NB4 (cell line): ENCODE data around the gene TMEM200C.

Experiments used
- DNase-seq: peaks from one replicate; pipeline ENCODE4 v3.0.0; 2010; ENCODE audit warnings: low read depth
- H3K4me3 ChIP-seq: one replicate; pipeline ENCODE4 v1.5.1; 2011; ENCODE audit warnings: mild to moderate bottlenecking, low read depth, low read length, moderate library complexity
- CTCF ChIP-seq: IDR thresholded peaks from one replicate; pipeline ENCODE4 v1.5.1; 2012; ENCODE audit warnings: low read depth, low read length
- MAX ChIP-seq: IDR thresholded peaks from 2 replicates; pipeline ENCODE4 v1.6.1; 2011; ENCODE audit warnings: low read depth, low read length
- MYC ChIP-seq: IDR thresholded peaks from 2 replicates; pipeline ENCODE4 v1.6.1; 2011; ENCODE audit warnings: low read depth, low read length
- POLR2A ChIP-seq: IDR thresholded peaks from 2 replicates; pipeline ENCODE4 v1.6.1; 2011; ENCODE audit warnings: mild to moderate bottlenecking; ENCODE audit not compliant: insufficient read length; ENCODE audit errors: extremely low read depth

TMEM200C gene

GRCh38 chr18:5939801-5940667 is 44.7 kb upstream of the TMEM200C start:
- TF ChIP-seq CTCF = no peak
- TF ChIP-seq POLR2A = no peak
- TF ChIP-seq MAX = no peak
- TF ChIP-seq MYC = no peak
- no peak overlapping the region for H3K4me3 ChIP-seq
- no peak for DNase-seq

GRCh38 chr18:5937795-5938194 is 42.5 kb upstream of the TMEM200C start:
- TF ChIP-seq MYC (no peak), CTCF (no peak)
- H3K4me3 ChIP-seq = no peak overlapping the region
- DNase-seq = no peak

GRCh38 chr18:5937121-5937520 is 41.8 kb upstream of the TMEM200C start:
- no peak for TF ChIP-seq MYC
- no peak for TF ChIP-seq MAX
- no peak for TF ChIP-seq POLR2A
- no peak for TF ChIP-seq CTCF
- no peak overlapping the region for H3K4me3 ChIP-seq
- DNase-seq = no peak

GRCh38 chr18:5930789-5931188 is 35.5 kb upstream of the TMEM200C start:
- no peak for TF ChIP-seq POLR2A
- no peak for TF ChIP-seq CTCF
- TF ChIP-seq MAX = no peak
- TF ChIP-seq MYC = no peak
- DNase-seq = no peak
- H3K4me3 ChIP-seq = no peak overlapping the region

GRCh38 chr18:5918205-5918858 is 23.0 kb upstream of the TMEM200C start:
- TF ChIP-seq MAX (no peak), CTCF (no peak), MYC (no peak), POLR2A (no peak)
- DNase-seq = no peak
- no peak overlapping the region for H3K4me3 ChIP-seq

GRCh38 chr18:5914951-5915350 is 19.6 kb upstream of the TMEM200C start:
- TF ChIP-seq CTCF (no peak), POLR2A (no peak), MAX (no peak), MYC (no peak)
- H3K4me3 ChIP-seq = no peak overlapping the region
- DNase-seq = no peak
